OCI-LY7 (cell line): ENCODE data around the gene ZNF30. TPM values are rescaled to one million over a fixed set of nuclear protein-coding genes. Genes with fewer than 3 reads are reported as not detected.
"Not testable (repeated sequence)": the region's sequence is repeated elsewhere in the genome, so short reads cannot be mapped to it uniquely, and the experiment has no call there.

ENCODE experiments used
- BruUV-seq: library from RNA; stranded (reverse); fragments of 400-500 nt; replicated peaks from 2 replicates; lab custom pipeline; 2021; lab: Mats Ljungman, UMichigan
- CTCF ChIA-PET: fragments of 300-600 bp; sonication (Branson Sonifier 250); formaldehyde crosslinking; loops from one replicate; lab custom pipeline; 2022; ENCODE audit warnings: antibody characterized with exemption; ENCODE audit not compliant: unreplicated experiment; lab: Charles Lee
- POLR2A ChIA-PET: fragments of 300-600 bp; sonication (Branson Sonifier 250); formaldehyde crosslinking; loops from one replicate; lab custom pipeline; 2022; ENCODE audit warnings: antibody characterized with exemption; lab: Charles Lee
- DNase-seq: peaks from one replicate; pipeline ENCODE4 v3.0.0-alpha.2; 2015; ENCODE audit warnings: low spot score
- H2AFZ ChIP-seq: fragments of 200-600 bp; sonication (generic), shearing (Covaris generic); 2 replicates; pipeline ENCODE4 v1.6.1; 2014; ENCODE audit warnings: mild to moderate bottlenecking, antibody characterized with exemption, low read length, moderate library complexity
- H3K27ac ChIP-seq: fragments of 200-600 bp; sonication (generic); 2 replicates; pipeline ENCODE4 v1.5.1; 2014; ENCODE audit warnings: mixed run types, low read depth, mild to moderate bottlenecking, moderate library complexity, low read length, inconsistent platforms; ENCODE audit not compliant: poor library complexity, severe bottlenecking
- H3K36me3 ChIP-seq: fragments of 200-600 bp; sonication (generic); 2 replicates; pipeline ENCODE4 v1.6.1; 2014; ENCODE audit warnings: mild to moderate bottlenecking, antibody characterized with exemption, low read length, moderate library complexity, mixed read lengths; ENCODE audit not compliant: insufficient read depth
- H3K4me1 ChIP-seq: fragments of 200-600 bp; sonication (generic); 2 replicates; pipeline ENCODE4 v1.5.1; 2014; ENCODE audit warnings: mild to moderate bottlenecking, low read length; ENCODE audit not compliant: insufficient read depth, poor library complexity, severe bottlenecking
- H3K4me2 ChIP-seq: fragments of 200-600 bp; sonication (generic); 2 replicates; pipeline ENCODE4 v1.6.1; 2014; ENCODE audit warnings: mild to moderate bottlenecking, low read length
- H3K4me3 ChIP-seq: fragments of 200-600 bp; sonication (generic); 2 replicates; pipeline ENCODE4 v1.5.1; 2014; ENCODE audit warnings: mild to moderate bottlenecking, low read depth, low read length; ENCODE audit not compliant: poor library complexity, severe bottlenecking
- H3K79me2 ChIP-seq: fragments of 200-600 bp; sonication (generic); 2 replicates; pipeline ENCODE4 v1.6.1; 2016; ENCODE audit warnings: low read depth, mild to moderate bottlenecking, low read length, moderate library complexity, mixed read lengths; ENCODE audit not compliant: insufficient read depth
- H3K9me2 ChIP-seq: fragments of 200-600 bp; sonication (generic); 2 replicates; pipeline ENCODE4 v1.6.1; 2016; ENCODE audit warnings: mild to moderate bottlenecking, low read length, mixed read lengths; ENCODE audit not compliant: insufficient read depth
- H3K9me3 ChIP-seq: fragments of 200-600 bp; sonication (generic); 2 replicates; pipeline ENCODE4 v1.6.1; 2014; ENCODE audit warnings: mild to moderate bottlenecking, mixed run types, low read length, mixed read lengths
- H4K20me1 ChIP-seq: fragments of 200-600 bp; sonication (generic); 2 replicates; pipeline ENCODE4 v1.6.1; 2014; ENCODE audit warnings: mild to moderate bottlenecking, antibody characterized with exemption, low read length, moderate library complexity, mixed read lengths; ENCODE audit not compliant: insufficient read depth
- CTCF ChIP-seq: fragments of 200-600 bp; sonication (generic); conservative IDR thresholded peaks from 2 replicates; pipeline ENCODE4 v1.5.1; 2014; ENCODE audit warnings: mild to moderate bottlenecking, antibody characterized with exemption, low read length, moderate library complexity, mixed read lengths
- EZH2phosphoT487 ChIP-seq: fragments of 200-600 bp; sonication (generic); IDR thresholded peaks from 2 replicates; pipeline ENCODE4 v1.6.1; 2018; ENCODE audit warnings: low read depth, borderline replicate concordance, mild to moderate bottlenecking, mixed run types, antibody characterized with exemption, low read length, moderate library complexity, mixed read lengths
- intact Hi-C: fragments of 100-400 bp; cut with micrococcal nuclease; formaldehyde crosslinking; loops from one replicate; pipeline ENCODE4 v1.10.0; 2022; ENCODE audit not compliant: unreplicated experiment
- total RNA-seq, 2 experiments: library from RNA; depleted of rRNA in 1 of 2; stranded (reverse); fragments of >200 nt in 1 of 2; shearing (Covaris generic) in 1 of 2; gene quantifications; 2 replicates each; pipeline ENCODE4 v1.2.3, GENCODE V29; 2014 to 2022

The ZNF30 gene
- total RNA-seq, 2 experiments from 2014 or later: not detected

- H3K9me3 ChIP-seq: 0 out of 2 replicates have a peak, but pooled peaks cover 5% of the 10 kb centered on the region
- ChIA-PET POLR2A (no interaction called here), CTCF (no interaction called here)
- TF ChIP-seq CTCF (no peak), EZH2phosphoT487 (no peak)
- H3K36me3 ChIP-seq: no peaks in the 10 kb centered on the region
- H3K4me3 ChIP-seq: no peak overlapping the region
- H4K20me1 ChIP-seq: no peaks in the 10 kb centered on the region
- no peak for DNase-seq
- H3K9me2 ChIP-seq: no peaks in the 10 kb centered on the region
- H3K4me1 ChIP-seq: no peaks in the 10 kb centered on the region
- no peaks in the 10 kb centered on the region for H3K79me2 ChIP-seq
- no peak overlapping the region for H2AFZ ChIP-seq
- no peak overlapping the region for H3K27ac ChIP-seq
- no TSS peak for BruUV-seq
- intact Hi-C loops: no loop called here
- no peak overlapping the region for H3K4me2 ChIP-seq
These were observed 21.8 kb upstream of the ZNF30 start for GRCh38 chr19:34904664-34905527.

- CTCF ChIA-PET: no interaction called here
- no peak overlapping the region for H2AFZ ChIP-seq
- H3K4me2 ChIP-seq: no peak overlapping the region
- H3K36me3 ChIP-seq: no peaks in the 10 kb centered on the region
- no peak for DNase-seq
- intact Hi-C loops: no loop called here
- H3K4me3 ChIP-seq: no peak overlapping the region
- no TSS peak for BruUV-seq
- POLR2A ChIA-PET: interaction anchor here (0.6 kb wide), 1 partner anchor 52 kb away, joined by 3 read pairs; no protein-coding TSS in a partner anchor
- H3K4me1 ChIP-seq: no peaks in the 10 kb centered on the region
- H3K79me2 ChIP-seq: no peaks in the 10 kb centered on the region
- no peaks in the 10 kb centered on the region for H4K20me1 ChIP-seq
- TF ChIP-seq CTCF: no peak
- H3K9me2 ChIP-seq: no peaks in the 10 kb centered on the region
- H3K9me3 ChIP-seq: no peaks in the 10 kb centered on the region
- no peak overlapping the region for H3K27ac ChIP-seq
These were observed 15.9 kb upstream of the ZNF30 start for GRCh38 chr19:34910770-34911169.

GRCh38 chr19:34917144-34917543 is 9.6 kb upstream of the ZNF30 start:
- H3K36me3 ChIP-seq, CTCF ChIA-PET, POLR2A ChIA-PET, intact Hi-C loops, H2AFZ ChIP-seq, H3K9me3 ChIP-seq, BruUV-seq, H3K4me3 ChIP-seq, H3K79me2 ChIP-seq, H3K4me1 ChIP-seq, H3K9me2 ChIP-seq, H3K4me2 ChIP-seq, H4K20me1 ChIP-seq, DNase-seq, H3K27ac ChIP-seq: not testable (repeated sequence)
